Measurements from ENCODE around the gene MCF2L. TPM values are rescaled to one million over a fixed set of nuclear protein-coding genes. Genes with fewer than 3 reads are reported as not detected.

The MCF2L gene
- total and polyA plus RNA-seq, 8 donors, result 16.0 to 83.6 (median 23.6) TPM

DNA sequence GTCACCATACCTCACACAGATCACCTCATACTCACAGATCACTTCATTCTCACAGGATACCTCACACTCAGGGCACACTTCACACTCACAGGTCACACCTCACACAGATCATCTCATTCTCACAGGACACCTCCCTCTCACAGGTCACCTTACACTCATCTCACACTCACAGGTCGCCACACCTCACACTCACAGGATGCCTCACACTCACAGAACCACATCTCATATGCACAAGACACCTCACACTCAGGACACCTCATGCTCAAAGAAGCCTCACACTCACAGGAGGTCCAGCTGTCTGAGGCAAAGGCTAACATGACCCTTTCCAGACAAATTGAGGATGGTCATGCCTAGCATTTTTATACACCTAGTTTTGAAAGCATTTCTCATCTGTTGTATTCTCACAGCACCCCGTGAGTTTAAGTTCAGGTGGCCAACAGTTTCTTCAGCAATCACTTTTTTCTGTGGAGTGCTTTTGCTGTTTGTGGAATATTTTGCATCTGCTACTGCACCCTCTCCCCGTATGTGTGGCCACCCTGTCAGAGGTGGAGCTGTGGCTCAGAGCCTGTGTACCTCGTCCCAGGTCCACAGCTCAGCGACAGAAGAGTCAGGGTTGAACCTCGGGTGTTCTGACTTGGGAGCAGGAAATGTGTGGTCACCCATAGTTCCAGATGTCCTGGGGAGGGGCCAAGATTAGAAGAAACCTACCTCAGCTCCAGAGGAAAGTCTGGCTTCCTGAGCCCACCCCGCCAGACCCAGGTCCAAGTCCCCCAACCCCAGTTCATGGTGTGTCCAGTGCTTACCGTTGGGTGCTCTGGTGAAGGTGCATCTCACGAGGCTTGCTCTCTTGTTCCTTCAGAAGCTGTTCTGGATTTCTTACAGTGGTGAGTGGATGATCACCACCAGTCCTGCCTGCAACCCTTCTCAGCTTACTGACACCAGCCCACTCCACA, 144.2 kb downstream of the MCF2L start:
- no peak for FAIRE-seq
- intact Hi-C loops (cut with DNase I), result no loop called here
- TF ChIP-seq CTCF (IDR thresholded peaks at IDR 0.05), result no peak
- peaks cover 0 to 10% (median 5%) of the 10 kb centered on the region in 4 donors for H3K27me3 ChIP-seq
- no peaks in the 10 kb centered on the region for H3K36me3 ChIP-seq
- WGBS, 2 donors, result 58 to 66% methylated on average over 9 of the region's 9 CpGs
- H3K27ac ChIP-seq, result no peak overlapping the region
- no peak for ATAC-seq
- H3K4me3 ChIP-seq, result no peak overlapping the region
- H3K9me3 ChIP-seq, result no peaks in the 10 kb centered on the region
- H3K4me1 ChIP-seq, result peaks cover 0 to 4% (median 0%) of the 10 kb centered on the region in 3 donors
- DNase-seq, result peak in 1 of 6 donors; percentile 3

- H3K36me3 ChIP-seq, result no peaks in the 10 kb centered on the region
- FAIRE-seq (no peak), ATAC-seq (no peak), DNase-seq (peak in 2 of 6 donors; percentile 8 to 55)
- no peak for TF ChIP-seq CTCF (IDR thresholded peaks at IDR 0.05)
- intact Hi-C loops (cut with DNase I), result no loop called here
- no peaks in the 10 kb centered on the region for H3K9me3 ChIP-seq
- WGBS, 2 donors, result 80 to 82% methylated on average over 8 of the region's 8 CpGs
- H3K27me3 ChIP-seq, result peaks cover 0 to 10% (median 5%) of the 10 kb centered on the region in 4 donors
- peaks cover 0 to 4% (median 0%) of the 10 kb centered on the region in 3 donors for H3K4me1 ChIP-seq
- no peak overlapping the region for H3K27ac ChIP-seq
- H3K4me3 ChIP-seq, result no peak overlapping the region
These were observed 144.8 kb downstream of the MCF2L start for GRCh38 chr13:113113846-113114271.

DNA sequence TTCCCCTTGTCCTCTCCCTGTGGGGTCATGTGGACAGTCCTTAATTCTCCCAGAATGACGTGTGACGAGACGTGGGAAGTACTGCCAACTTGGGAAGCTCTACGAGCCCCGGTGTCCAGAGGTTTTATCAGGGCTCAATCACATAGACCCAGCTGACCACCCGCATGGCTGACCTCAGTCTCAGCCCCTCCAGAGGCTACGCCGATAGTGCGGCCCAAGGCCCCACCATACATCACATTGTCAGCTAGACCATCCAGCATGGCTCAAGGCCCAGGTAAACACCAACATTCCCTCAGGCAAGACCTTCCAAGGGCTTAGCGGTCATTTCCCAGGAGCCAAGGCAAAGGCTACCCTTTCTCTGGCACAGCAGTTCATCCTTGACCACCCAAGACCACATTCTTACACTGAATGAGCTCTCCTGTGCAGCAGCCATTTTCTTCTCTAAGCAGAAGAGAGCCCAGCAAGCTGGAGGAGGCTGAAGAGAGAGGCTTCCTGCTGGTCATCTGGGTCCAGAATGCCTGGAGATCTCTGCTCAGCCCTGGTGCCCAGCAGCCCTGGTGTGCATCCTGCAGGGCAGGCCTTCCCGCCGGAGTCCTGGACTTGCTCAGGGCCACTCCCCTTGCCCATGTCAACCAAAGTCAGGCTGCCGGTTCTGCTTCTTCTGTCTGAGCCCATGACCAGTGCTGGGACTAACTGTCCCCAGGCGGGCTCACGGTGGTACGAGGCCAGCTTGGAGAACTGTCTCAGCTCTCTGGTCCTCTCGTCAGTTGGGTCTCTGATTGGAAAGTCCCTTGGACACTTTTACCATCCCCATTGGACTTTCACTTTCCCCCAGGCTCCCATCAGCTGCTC, 145.7 kb downstream of the MCF2L start:
- FAIRE-seq (no peak), DNase-seq (peak in 2 of 6 donors; percentile 37 to 51), ATAC-seq (no peak)
- Histone ChIP-seq H3K9me3 (no peaks in the 10 kb centered on the region), H3K36me3 (no peaks in the 10 kb centered on the region), H3K27ac (no peak overlapping the region), H3K4me3 (no peak overlapping the region), H3K4me1 (peaks cover 0 to 4% (median 0%) of the 10 kb centered on the region in 3 donors), H3K27me3 (peaks cover 0 to 9% (median 2%) of the 10 kb centered on the region in 4 donors)
- 84 to 86% methylated on average over 17 of the region's 17 CpGs for WGBS, 2 donors
- intact Hi-C loops (cut with DNase I), result no loop called here
- no peak for TF ChIP-seq CTCF (IDR thresholded peaks at IDR 0.05)

DNA sequence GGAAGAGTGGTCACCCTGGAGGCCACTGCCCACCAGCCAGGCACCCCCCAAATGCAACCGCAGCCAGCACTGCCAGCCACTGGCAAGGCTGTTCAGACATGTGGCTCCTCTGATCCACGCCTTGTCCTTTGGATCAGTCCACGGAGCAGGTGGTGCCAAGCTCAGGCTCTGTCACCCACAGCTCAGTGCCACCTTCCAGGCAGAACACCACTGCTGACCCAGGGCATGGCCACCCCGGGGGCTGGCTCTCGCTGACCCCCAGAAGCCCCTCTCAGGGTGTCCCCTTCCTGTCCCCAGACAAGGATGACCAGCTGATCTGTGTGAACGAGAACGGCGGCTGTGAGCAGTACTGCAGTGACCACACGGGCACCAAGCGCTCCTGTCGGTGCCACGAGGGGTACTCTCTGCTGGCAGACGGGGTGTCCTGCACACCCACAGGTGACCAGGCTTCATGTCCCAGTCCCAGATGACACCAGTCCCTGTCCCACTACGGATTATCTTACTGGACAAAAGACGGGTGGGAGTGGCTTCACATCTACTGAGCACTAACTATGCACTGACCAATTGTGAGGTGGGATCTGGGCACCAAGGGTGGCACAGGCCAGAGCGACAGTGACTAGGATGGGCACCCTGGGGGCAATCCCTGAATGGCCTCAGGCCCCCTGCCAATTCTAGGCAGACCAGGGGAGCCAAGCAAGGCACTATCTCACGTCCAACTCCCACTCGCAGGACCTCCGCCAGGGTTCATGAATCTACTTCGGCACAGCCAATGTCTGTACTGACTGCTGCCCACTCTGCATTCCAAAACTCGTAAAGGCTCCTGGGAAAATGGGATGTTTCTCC, 146.6 kb downstream of the MCF2L start:
- no peak for ATAC-seq
- peaks cover 0 to 3% (median 1%) of the 10 kb centered on the region in 4 donors for H3K27me3 ChIP-seq
- intact Hi-C loops (cut with DNase I), result no loop called here
- no peak overlapping the region for H3K27ac ChIP-seq
- DNase-seq, result peak in 1 of 6 donors; percentile 40
- H3K36me3 ChIP-seq, result no peaks in the 10 kb centered on the region
- whole genome bisulfite sequencing, 2 donors, result 70 to 79% methylated on average over 21 of the region's 21 CpGs
- H3K9me3 ChIP-seq, result no peaks in the 10 kb centered on the region
- no peak overlapping the region for H3K4me3 ChIP-seq
- TF ChIP-seq CTCF (IDR thresholded peaks at IDR 0.05), result no peak
- peaks cover 0 to 3% (median 0%) of the 10 kb centered on the region in 3 donors for H3K4me1 ChIP-seq
- FAIRE-seq, result no peak
